ENCODE measurements around the gene MCC. TPM values are rescaled to one million over a fixed set of nuclear protein-coding genes. Genes with fewer than 3 reads are reported as not detected.

MCC gene
- total RNA-seq, 3 donors from 2014 or later: 1.2 to 2.9 (median 2.5) TPM

- peak; percentile 14 to 18 for ATAC-seq
- DNase-seq: no peak
- no peaks in the 10 kb centered on the region for H3K27me3 Mint-ChIP-seq (ENCODE audit: low read depth)
- H3K4me3 Mint-ChIP-seq: no peak overlapping the region
- H3K36me3 Mint-ChIP-seq (ENCODE audit: insufficient read depth): peaks cover 10% of the 10 kb centered on the region
- H3K4me1 Mint-ChIP-seq (ENCODE audit: low read depth): no peaks in the 10 kb centered on the region
- H3K9me3 Mint-ChIP-seq: no peaks in the 10 kb centered on the region
These were observed 454.0 kb downstream of the MCC start for GRCh38 chr5:113034182-113034773.

- DNase-seq (no peak), ATAC-seq (no peak)
- Mint-ChIP-seq H3K4me3 (no peak overlapping the region), H3K27me3 (ENCODE audit: low read depth) (no peaks in the 10 kb centered on the region), H3K9me3 (no peaks in the 10 kb centered on the region), H3K4me1 (ENCODE audit: low read depth) (no peaks in the 10 kb centered on the region), H3K36me3 (ENCODE audit: insufficient read depth) (peaks cover 20% of the 10 kb centered on the region)
These were observed 456.7 kb downstream of the MCC start for GRCh38 chr5:113031557-113031956.

- ATAC-seq: no peak
- peaks cover 22% of the 10 kb centered on the region for H3K36me3 Mint-ChIP-seq (ENCODE audit: insufficient read depth)
- no peak overlapping the region for H3K4me3 Mint-ChIP-seq
- no peaks in the 10 kb centered on the region for H3K4me1 Mint-ChIP-seq (ENCODE audit: low read depth)
- no peaks in the 10 kb centered on the region for H3K27me3 Mint-ChIP-seq (ENCODE audit: low read depth)
- no peak for DNase-seq
- no peaks in the 10 kb centered on the region for H3K9me3 Mint-ChIP-seq
These were observed 457.1 kb downstream of the MCC start for GRCh38 chr5:113031104-113031503.

- no peaks in the 10 kb centered on the region for H3K27me3 Mint-ChIP-seq (ENCODE audit: low read depth)
- ATAC-seq (no peak), DNase-seq (no peak)
- H3K4me1 Mint-ChIP-seq (ENCODE audit: low read depth): peaks cover 1% of the 10 kb centered on the region
- no peak overlapping the region for H3K4me3 Mint-ChIP-seq
- no peaks in the 10 kb centered on the region for H3K9me3 Mint-ChIP-seq
- H3K36me3 Mint-ChIP-seq (ENCODE audit: insufficient read depth): peaks cover 22% of the 10 kb centered on the region
These were observed 458.6 kb downstream of the MCC start for GRCh38 chr5:113029614-113030013.

GRCh38 chr5:113027431-113027830 lies 460.8 kb downstream of the MCC start:
- peaks cover 21% of the 10 kb centered on the region for H3K4me1 Mint-ChIP-seq (ENCODE audit: low read depth)
- DNase-seq (no peak), ATAC-seq (no peak)
- no peaks in the 10 kb centered on the region for H3K27me3 Mint-ChIP-seq (ENCODE audit: low read depth)
- no peak overlapping the region for H3K4me3 Mint-ChIP-seq
- H3K36me3 Mint-ChIP-seq (ENCODE audit: insufficient read depth): peaks cover 24% of the 10 kb centered on the region
- H3K9me3 Mint-ChIP-seq: no peaks in the 10 kb centered on the region

- Mint-ChIP-seq H3K4me1 (ENCODE audit: low read depth) (peaks cover 25% of the 10 kb centered on the region), H3K36me3 (ENCODE audit: insufficient read depth) (peaks cover 24% of the 10 kb centered on the region), H3K9me3 (no peaks in the 10 kb centered on the region), H3K4me3 (no peak overlapping the region), H3K27me3 (ENCODE audit: low read depth) (no peaks in the 10 kb centered on the region)
- DNase-seq (no peak), ATAC-seq (no peak)
These were observed 461.2 kb downstream of the MCC start for GRCh38 chr5:113027015-113027414.

GRCh38 chr5:113026211-113026610 lies 462.0 kb downstream of the MCC start:
- Mint-ChIP-seq H3K4me3 (no peak overlapping the region), H3K4me1 (ENCODE audit: low read depth) (peaks cover 32% of the 10 kb centered on the region), H3K36me3 (ENCODE audit: insufficient read depth) (peaks cover 24% of the 10 kb centered on the region), H3K27me3 (ENCODE audit: low read depth) (no peaks in the 10 kb centered on the region), H3K9me3 (no peaks in the 10 kb centered on the region)
- ATAC-seq (no peak), DNase-seq (no peak)

- no peak overlapping the region for H3K4me3 Mint-ChIP-seq
- no peaks in the 10 kb centered on the region for H3K27me3 Mint-ChIP-seq (ENCODE audit: low read depth)
- peaks cover 39% of the 10 kb centered on the region for H3K4me1 Mint-ChIP-seq (ENCODE audit: low read depth)
- DNase-seq (no peak), ATAC-seq (no peak)
- H3K36me3 Mint-ChIP-seq (ENCODE audit: insufficient read depth): peaks cover 24% of the 10 kb centered on the region
- H3K9me3 Mint-ChIP-seq: no peaks in the 10 kb centered on the region
These were observed 462.7 kb downstream of the MCC start for GRCh38 chr5:113025596-113025995.

GRCh38 chr5:113024076-113024697 lies 464.1 kb downstream of the MCC start:
- no peaks in the 10 kb centered on the region for H3K27me3 Mint-ChIP-seq (ENCODE audit: low read depth)
- H3K36me3 Mint-ChIP-seq (ENCODE audit: insufficient read depth): peaks cover 15% of the 10 kb centered on the region
- H3K9me3 Mint-ChIP-seq: no peaks in the 10 kb centered on the region
- peaks cover 52% of the 10 kb centered on the region for H3K4me1 Mint-ChIP-seq (ENCODE audit: low read depth)
- DNase-seq (no peak), ATAC-seq (no peak)
- no peak overlapping the region for H3K4me3 Mint-ChIP-seq

GRCh38 chr5:113022661-113023060 lies 465.6 kb downstream of the MCC start:
- H3K9me3 Mint-ChIP-seq: no peaks in the 10 kb centered on the region
- H3K36me3 Mint-ChIP-seq (ENCODE audit: insufficient read depth): peaks cover 22% of the 10 kb centered on the region
- no peaks in the 10 kb centered on the region for H3K27me3 Mint-ChIP-seq (ENCODE audit: low read depth)
- peak; percentile 74 to 78 for ATAC-seq
- peaks cover 67% of the 10 kb centered on the region for H3K4me1 Mint-ChIP-seq (ENCODE audit: low read depth)
- peak overlapping the region; percentile 11 for H3K4me3 Mint-ChIP-seq
- no peak for DNase-seq

GRCh38 chr5:113020461-113021273 lies 467.6 kb downstream of the MCC start:
- Mint-ChIP-seq H3K4me3 (no peak overlapping the region), H3K36me3 (ENCODE audit: insufficient read depth) (peaks cover 15% of the 10 kb centered on the region), H3K27me3 (ENCODE audit: low read depth) (no peaks in the 10 kb centered on the region), H3K9me3 (no peaks in the 10 kb centered on the region), H3K4me1 (ENCODE audit: low read depth) (peaks cover 74% of the 10 kb centered on the region)
- DNase-seq (no peak), ATAC-seq (peak; percentile 55 to 62)

- Mint-ChIP-seq H3K4me1 (ENCODE audit: low read depth) (peaks cover 65% of the 10 kb centered on the region), H3K36me3 (ENCODE audit: insufficient read depth) (peaks cover 24% of the 10 kb centered on the region), H3K4me3 (no peak overlapping the region), H3K9me3 (no peaks in the 10 kb centered on the region), H3K27me3 (ENCODE audit: low read depth) (no peaks in the 10 kb centered on the region)
- no peak for DNase-seq
- ATAC-seq: no peak
These were observed 470.2 kb downstream of the MCC start for GRCh38 chr5:113017881-113018635.

- DNase-seq (no peak), ATAC-seq (no peak)
- no peaks in the 10 kb centered on the region for H3K27me3 Mint-ChIP-seq (ENCODE audit: low read depth)
- H3K4me1 Mint-ChIP-seq (ENCODE audit: low read depth): peaks cover 7% of the 10 kb centered on the region
- peaks cover 33% of the 10 kb centered on the region for H3K36me3 Mint-ChIP-seq (ENCODE audit: insufficient read depth)
- H3K4me3 Mint-ChIP-seq: no peak overlapping the region
- no peaks in the 10 kb centered on the region for H3K9me3 Mint-ChIP-seq
These were observed 482.8 kb downstream of the MCC start for GRCh38 chr5:113005454-113005853.

- DNase-seq: no peak
- Mint-ChIP-seq H3K27me3 (ENCODE audit: low read depth) (no peaks in the 10 kb centered on the region), H3K4me1 (ENCODE audit: low read depth) (peaks cover 9% of the 10 kb centered on the region), H3K9me3 (no peaks in the 10 kb centered on the region), H3K4me3 (no peak overlapping the region), H3K36me3 (ENCODE audit: insufficient read depth) (peaks cover 29% of the 10 kb centered on the region)
- ATAC-seq: no peak
These were observed 484.5 kb downstream of the MCC start for GRCh38 chr5:113003763-113004162.
